HepG2 (cell line): ENCODE measurements around the gene SLC36A1. TPM values are rescaled to one million over a fixed set of nuclear protein-coding genes. Genes with fewer than 3 reads are reported as not detected.

Experiments
- ELF3 ChIP-seq: IDR thresholded peaks from 2 replicates; pipeline ENCODE4 v1.6.1; 2016; ENCODE audit warnings: missing genetic modification reagents, missing compliant biosample characterization
- KDM6A ChIP-seq: IDR thresholded peaks from 2 replicates; pipeline ENCODE4 v1.6.1; 2016; ENCODE audit warnings: low read depth
- MEF2D ChIP-seq: sonication (generic); formaldehyde crosslinking; IDR thresholded peaks from 2 replicates; pipeline ENCODE4 v1.5.1; 2020; ENCODE audit warnings: mild to moderate bottlenecking, missing genetic modification reagents
- NRL ChIP-seq: sonication (generic); formaldehyde crosslinking; IDR thresholded peaks from 2 replicates; pipeline ENCODE4 v1.5.0; 2020; ENCODE audit warnings: missing genetic modification reagents, mild to moderate bottlenecking, moderate library complexity, borderline replicate concordance
- PRDM4 ChIP-seq: sonication (generic); formaldehyde crosslinking; IDR thresholded peaks from 2 replicates; pipeline ENCODE4 v1.9.0; 2021; ENCODE audit warnings: missing genetic modification reagents, borderline replicate concordance
- PRPF4 ChIP-seq: fragments of 200-400 bp; formaldehyde crosslinking; IDR thresholded peaks from 2 replicates; pipeline ENCODE4 v1.6.1; 2016; ENCODE audit warnings: low read length, low read depth; ENCODE audit not compliant: poor library complexity, severe bottlenecking
- SIN3B ChIP-seq: fragments of 150-350 bp; IDR thresholded peaks from 2 replicates; pipeline ENCODE4 v1.6.1; 2014; ENCODE audit warnings: low read length
- SRSF9 ChIP-seq: fragments of 200-400 bp; formaldehyde crosslinking; IDR thresholded peaks from 2 replicates; pipeline ENCODE4 v1.6.1; 2018; ENCODE audit warnings: borderline replicate concordance, mild to moderate bottlenecking, low read depth, low read length; ENCODE audit not compliant: insufficient read depth, poor library complexity, severe bottlenecking
- TFAP4 ChIP-seq: sonication (generic); IDR thresholded peaks from 2 replicates; pipeline ENCODE4 v1.6.1; 2016; ENCODE audit warnings: low read depth, borderline replicate concordance
- TFDP1 ChIP-seq: IDR thresholded peaks from 2 replicates; pipeline ENCODE4 v1.6.1; 2016; ENCODE audit warnings: missing compliant biosample characterization, missing genetic modification reagents, borderline replicate concordance
- THAP9 ChIP-seq: sonication (generic); formaldehyde crosslinking; IDR thresholded peaks from 2 replicates; pipeline ENCODE4; 2020; ENCODE audit warnings: missing genetic modification reagents, mild to moderate bottlenecking, borderline replicate concordance
- ZBTB8A ChIP-seq: sonication (generic); formaldehyde crosslinking; IDR thresholded peaks from 2 replicates; pipeline ENCODE4 v1.4.0; 2020; ENCODE audit warnings: mild to moderate bottlenecking, low read depth, missing genetic modification reagents, borderline replicate concordance
- ZNF317 ChIP-seq: sonication (generic); formaldehyde crosslinking; IDR thresholded peaks from 2 replicates; pipeline ENCODE4 v1.5.0; 2020; ENCODE audit warnings: mild to moderate bottlenecking, missing genetic modification reagents
- ZNF329 ChIP-seq: sonication (generic); formaldehyde crosslinking; IDR thresholded peaks from 2 replicates; pipeline ENCODE4 v1.9.0; 2021; ENCODE audit warnings: low read depth, mild to moderate bottlenecking, missing genetic modification reagents
- ZNF333 ChIP-seq: sonication (generic); formaldehyde crosslinking; IDR thresholded peaks from 2 replicates; pipeline ENCODE4 v1.4.0; 2020; ENCODE audit warnings: mild to moderate bottlenecking, missing genetic modification reagents, borderline replicate concordance
- ZNF605 ChIP-seq: sonication (generic); formaldehyde crosslinking; IDR thresholded peaks from 2 replicates; pipeline ENCODE4 v1.8.0; 2022; ENCODE audit warnings: mild to moderate bottlenecking, missing genetic modification reagents
- polyA plus RNA-seq, 8 experiments: library from polyadenylated mRNA; depleted of rRNA in 3 of 8; stranded (reverse) in 7 of 8; unstranded in 1 of 8; fragments of >200 nt; fragmentation: Illumina TruSeq in 4 of 8; extraction: Trizol in 4 of 8; gene quantifications; 2 replicates each; pipeline versions ENCODE4 v1.2.1 to v1.2.3, GENCODE V29; 2011 to 2016; ENCODE audit warnings: low read depth in 4 of 8, missing spikeins in 1 of 8, mixed read lengths in 1 of 8; ENCODE audit not compliant: insufficient read depth in 1 of 8
- total RNA-seq, 5 experiments: library from RNA; depleted of rRNA; stranded (reverse); fragments of >200 nt; fragmentation: Illumina TruSeq; extraction: Trizol; gene quantifications; 2 replicates each; pipeline ENCODE4 v1.2.3, GENCODE V29; 2016; ENCODE audit warnings: low read depth in 1 of 5
- TF ChIP-seq, protein P1 (sequence below): sonication (generic); formaldehyde crosslinking; IDR thresholded peaks from 2 replicates; pipeline ENCODE4 v1.5.1; 2020; ENCODE audit warnings: missing genetic modification reagents, mild to moderate bottlenecking, borderline replicate concordance

Gene SLC36A1
- total and polyA plus RNA-seq, 2 of the 13 experiments (the other 11 are each of a cell fraction or from before 2014, with no cell fraction given): 8.0 to 8.9 TPM

- TF ChIP-seq, protein P1, sequence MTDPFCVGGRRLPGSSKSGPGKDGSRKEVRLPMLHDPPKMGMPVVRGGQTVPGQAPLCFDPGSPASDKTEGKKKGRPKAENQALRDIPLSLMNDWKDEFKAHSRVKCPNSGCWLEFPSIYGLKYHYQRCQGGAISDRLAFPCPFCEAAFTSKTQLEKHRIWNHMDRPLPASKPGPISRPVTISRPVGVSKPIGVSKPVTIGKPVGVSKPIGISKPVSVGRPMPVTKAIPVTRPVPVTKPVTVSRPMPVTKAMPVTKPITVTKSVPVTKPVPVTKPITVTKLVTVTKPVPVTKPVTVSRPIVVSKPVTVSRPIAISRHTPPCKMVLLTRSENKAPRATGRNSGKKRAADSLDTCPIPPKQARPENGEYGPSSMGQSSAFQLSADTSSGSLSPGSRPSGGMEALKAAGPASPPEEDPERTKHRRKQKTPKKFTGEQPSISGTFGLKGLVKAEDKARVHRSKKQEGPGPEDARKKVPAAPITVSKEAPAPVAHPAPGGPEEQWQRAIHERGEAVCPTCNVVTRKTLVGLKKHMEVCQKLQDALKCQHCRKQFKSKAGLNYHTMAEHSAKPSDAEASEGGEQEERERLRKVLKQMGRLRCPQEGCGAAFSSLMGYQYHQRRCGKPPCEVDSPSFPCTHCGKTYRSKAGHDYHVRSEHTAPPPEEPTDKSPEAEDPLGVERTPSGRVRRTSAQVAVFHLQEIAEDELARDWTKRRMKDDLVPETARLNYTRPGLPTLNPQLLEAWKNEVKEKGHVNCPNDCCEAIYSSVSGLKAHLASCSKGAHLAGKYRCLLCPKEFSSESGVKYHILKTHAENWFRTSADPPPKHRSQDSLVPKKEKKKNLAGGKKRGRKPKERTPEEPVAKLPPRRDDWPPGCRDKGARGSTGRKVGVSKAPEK: 0 out of 2 replicates have a peak, but pooled peaks have one; percentile 89
- TF ChIP-seq SIN3B (no peak), TFDP1 (CRISPR knock-in tag) (no peak), ZBTB8A (CRISPR knock-in tag) (no peak), ELF3 (CRISPR knock-in tag) (no peak), SRSF9 (no peak), NRL (CRISPR knock-in tag) (no peak), PRDM4 (CRISPR knock-in tag) (no peak), TFAP4 (peak; percentile 52; the same call in 1 of the 2 replicates), MEF2D (CRISPR knock-in tag) (0 out of 2 replicates have a peak, but pooled peaks have one; percentile 8), ZNF605 (CRISPR knock-in tag) (0 out of 2 replicates have a peak, but pooled peaks have one; percentile 8), THAP9 (no peak), ZNF329 (no peak), ZNF317 (no peak), KDM6A (CRISPR knock-in tag) (no peak), PRPF4 (no peak), ZNF333 (CRISPR knock-in tag) (no peak; the same call in 1 of the 2 replicates)
Measured at GRCh38 chr5:151448038-151448985, 909 bp downstream of the SLC36A1 start (continued).
